Calu3 (cell line): ENCODE measurements around the gene POLR3H. TPM values are rescaled to one million over a fixed set of nuclear protein-coding genes. Genes with fewer than 3 reads are reported as not detected.

Experiments used
- BruUV-seq: library from RNA; stranded (reverse); fragments of 400-500 nt; replicated peaks from 2 replicates; lab custom pipeline; 2021; lab: Mats Ljungman, UMichigan
- CTCF ChIA-PET: fragments of 300-600 bp; sonication (Branson Sonifier 250); formaldehyde crosslinking; loops from one replicate; lab custom pipeline; 2022; ENCODE audit warnings: antibody characterized with exemption; lab: Charles Lee
- DNase-seq: peaks from one replicate; pipeline ENCODE4 v3.0.0; 2022
- H3K27ac Mint-ChIP-seq: one replicate; pipeline ENCODE4 v1.8.0; 2022; ENCODE audit warnings: mixed read lengths; ENCODE audit not compliant: unreplicated experiment
- H3K27me3 Mint-ChIP-seq: one replicate; pipeline ENCODE4 v1.8.0; 2022; ENCODE audit warnings: mixed read lengths; ENCODE audit not compliant: unreplicated experiment
- H3K36me3 Mint-ChIP-seq: one replicate; pipeline ENCODE4 v1.8.0; 2022; ENCODE audit warnings: mild to moderate bottlenecking, moderate library complexity, mixed read lengths; ENCODE audit not compliant: insufficient read depth, unreplicated experiment
- H3K4me1 Mint-ChIP-seq: one replicate; pipeline ENCODE4 v1.8.0; 2022; ENCODE audit warnings: mild to moderate bottlenecking, low read depth, mixed read lengths; ENCODE audit not compliant: unreplicated experiment
- H3K4me3 Mint-ChIP-seq: one replicate; pipeline ENCODE4 v1.8.0; 2022; ENCODE audit warnings: mild to moderate bottlenecking, low read depth, moderate library complexity, mixed read lengths; ENCODE audit not compliant: unreplicated experiment
- H3K9me3 Mint-ChIP-seq: one replicate; pipeline ENCODE4 v1.8.0; 2022; ENCODE audit warnings: low read depth, mixed read lengths; ENCODE audit not compliant: unreplicated experiment
- CTCF ChIP-seq: fragments of 200-600 bp; IDR thresholded peaks from one replicate; pipeline ENCODE4 v1.8.0; 2022; ENCODE audit warnings: antibody characterized with exemption; ENCODE audit not compliant: unreplicated experiment
- intact Hi-C: fragments of 100-400 bp; cut with micrococcal nuclease; formaldehyde crosslinking; loops from one replicate; pipeline ENCODE4 v1.10.0; 2022; ENCODE audit not compliant: unreplicated experiment
- total RNA-seq: library from RNA; stranded (reverse); gene quantifications from 2 replicates; pipeline ENCODE4 v1.2.3, GENCODE V29; 2022

Gene POLR3H
- total RNA-seq, 1 experiment from 2014 or later = 49.7 TPM

- BruUV-seq = no TSS peak
- no peak overlapping the region for H3K27ac Mint-ChIP-seq
- CTCF ChIA-PET = no interaction called here
- DNase-seq = no peak
- H3K4me1 Mint-ChIP-seq = peaks cover 25% of the 10 kb centered on the region
- no peak overlapping the region for H3K4me3 Mint-ChIP-seq
- TF ChIP-seq CTCF = no peak
- H3K27me3 Mint-ChIP-seq = no peaks in the 10 kb centered on the region
- intact Hi-C loops = no loop called here
- no peaks in the 10 kb centered on the region for H3K36me3 Mint-ChIP-seq
- H3K9me3 Mint-ChIP-seq = no peaks in the 10 kb centered on the region
Observed at GRCh38 chr22:41482319-41482935, 61.8 kb downstream of the POLR3H start.

- H3K36me3 Mint-ChIP-seq = no peaks in the 10 kb centered on the region
- TF ChIP-seq CTCF = no peak
- CTCF ChIA-PET = interaction anchor here (1.5 kb wide), 1 partner anchor 78 kb away, joined by 3 read pairs; no protein-coding TSS in a partner anchor
- no peak for DNase-seq
- no peaks in the 10 kb centered on the region for H3K27me3 Mint-ChIP-seq
- no TSS peak for BruUV-seq
- no peak overlapping the region for H3K4me3 Mint-ChIP-seq
- H3K9me3 Mint-ChIP-seq = no peaks in the 10 kb centered on the region
- H3K27ac Mint-ChIP-seq = no peak overlapping the region
- intact Hi-C loops = no loop called here
- peaks cover 20% of the 10 kb centered on the region for H3K4me1 Mint-ChIP-seq
Observed at GRCh38 chr22:41481925-41482318, 62.3 kb downstream of the POLR3H start.

GRCh38 chr22:41481131-41481830 lies 63.0 kb downstream of the POLR3H start:
- peaks cover 15% of the 10 kb centered on the region for H3K4me1 Mint-ChIP-seq
- BruUV-seq = no TSS peak
- CTCF ChIA-PET = interaction anchor here (1.5 kb wide), 1 partner anchor 77 kb away, joined by 3 read pairs; no protein-coding TSS in a partner anchor

GRCh38 chr22:41480397-41480735 lies 63.9 kb downstream of the POLR3H start:
- Mint-ChIP-seq H3K4me3 (no peak overlapping the region), H3K27me3 (no peaks in the 10 kb centered on the region), H3K9me3 (no peaks in the 10 kb centered on the region), H3K36me3 (no peaks in the 10 kb centered on the region), H3K27ac (no peak overlapping the region), H3K4me1 (peaks cover 15% of the 10 kb centered on the region)
- no peak for DNase-seq
- TF ChIP-seq CTCF = no peak
- no TSS peak for BruUV-seq
- intact Hi-C loops = no loop called here
- CTCF ChIA-PET = interaction anchor here (1.5 kb wide), 1 partner anchor 76 kb away, joined by 3 read pairs; no protein-coding TSS in a partner anchor

More at GRCh38 chr22:41481131-41481830, 63.0 kb downstream of the POLR3H start:
- Mint-ChIP-seq H3K9me3 (no peaks in the 10 kb centered on the region), H3K4me3 (no peak overlapping the region), H3K36me3 (no peaks in the 10 kb centered on the region), H3K27ac (no peak overlapping the region), H3K27me3 (no peaks in the 10 kb centered on the region)
- no peak for TF ChIP-seq CTCF
- no peak for DNase-seq
- intact Hi-C loops = no loop called here
